Endodermal cell (in vitro differentiated cells): ENCODE measurements around the gene PARP12. TPM values are rescaled to one million over a fixed set of nuclear protein-coding genes. Genes with fewer than 3 reads are reported as not detected.
A peak's percentile ranks its signal among the peaks of the same experiment; 100 is the strongest.

ENCODE experiments used
- DNase-seq: peaks from one replicate; pipeline ENCODE4 v3.0.0-alpha.2; 2017
- H3K27ac ChIP-seq: 2 replicates; pipeline ENCODE4 v1.5.1; 2013; ENCODE audit warnings: mild to moderate bottlenecking, low read depth, low read length, moderate library complexity
- H3K27me3 ChIP-seq: 2 replicates; pipeline ENCODE4 v1.6.1; 2013; ENCODE audit warnings: mild to moderate bottlenecking, low read length, moderate library complexity; ENCODE audit not compliant: insufficient read depth, control insufficient read depth, poor library complexity, severe bottlenecking
- H3K36me3 ChIP-seq: 2 replicates; pipeline ENCODE4 v1.7.0; 2013; ENCODE audit warnings: mild to moderate bottlenecking, low read length, moderate library complexity; ENCODE audit not compliant: control insufficient read depth, insufficient read depth
- H3K4me1 ChIP-seq: one replicate; pipeline ENCODE4 v1.7.0; 2013; ENCODE audit warnings: low read length; ENCODE audit not compliant: control insufficient read depth, insufficient read depth
- H3K4me3 ChIP-seq: 2 replicates; pipeline ENCODE4 v1.5.1; 2013; ENCODE audit warnings: mild to moderate bottlenecking, low read length, moderate library complexity
- H3K9ac ChIP-seq: 2 replicates; pipeline ENCODE4 v1.6.1; 2013; ENCODE audit warnings: mild to moderate bottlenecking, low read length, moderate library complexity; ENCODE audit not compliant: poor library complexity, severe bottlenecking; ENCODE audit errors: extremely low read depth
- H3K9me3 ChIP-seq: 2 replicates; pipeline ENCODE4 v1.6.1; 2013; ENCODE audit warnings: mild to moderate bottlenecking, low read length, moderate library complexity; ENCODE audit not compliant: control insufficient read depth
- H3K27ac Mint-ChIP-seq: 2 replicates; pipeline ENCODE4 v1.8.0; 2020; ENCODE audit warnings: mixed read lengths
- H3K27me3 Mint-ChIP-seq: 2 replicates; pipeline ENCODE4 v1.8.0; 2021; ENCODE audit warnings: mild to moderate bottlenecking, mixed read lengths; ENCODE audit not compliant: insufficient read depth
- H3K36me3 Mint-ChIP-seq: 2 replicates; pipeline ENCODE4 v1.8.0; 2020; ENCODE audit warnings: low read depth, mixed read lengths
- H3K4me1 Mint-ChIP-seq: 2 replicates; pipeline ENCODE4 v1.8.0; 2020; ENCODE audit warnings: mixed read lengths
- H3K4me3 Mint-ChIP-seq: 2 replicates; pipeline ENCODE4 v1.8.0; 2020; ENCODE audit warnings: mild to moderate bottlenecking, moderate library complexity, mixed read lengths
- H3K9me3 Mint-ChIP-seq: 2 replicates; pipeline ENCODE4 v1.8.0; 2020; ENCODE audit warnings: mild to moderate bottlenecking, mixed read lengths
- CTCF ChIP-seq: fragments of 200-600 bp; sonication (generic); conservative IDR thresholded peaks from 2 replicates; pipeline ENCODE4 v1.5.0; 2021; ENCODE audit warnings: antibody characterized with exemption, mild to moderate bottlenecking
- WGBS, 2 experiments: methylation state at CpG; one replicate each; pipeline versions ENCODE4 v1.1.5 to v1.1.7; 2013; ENCODE audit warnings: missing lambda C conversion rate in 2 of 2, mixed read lengths in 1 of 2; ENCODE audit not compliant: insufficient coverage in 1 of 2, insufficient read length in 1 of 2; 5-methylcytosine and 5-hydroxymethylcytosine counted together
- total RNA-seq, 2 donors: library from RNA; stranded (reverse); fragmentation: NEBNext Ultra II Directional in 1 of 2; extraction: Animal tissue kit (Norgen Biotek cat#: 25700) in 1 of 2; gene quantifications; 2 replicates in 1 of 2; 3 replicates in 1 of 2; pipeline ENCODE4 v1.2.1, GENCODE V29; 2021

Gene PARP12
- total RNA-seq, 2 donors from 2014 or later, result 9.4 to 10.4 TPM

- H3K9me3 ChIP-seq, result no peaks in the 10 kb centered on the region
- 83 to 95% methylated on average over 1 to 6 of the region's 6 CpGs for WGBS, 2 experiments
- H3K36me3 ChIP-seq, result no peaks in the 10 kb centered on the region
- Mint-ChIP-seq H3K4me3 (no peak overlapping the region), H3K27me3 (peaks cover 4% of the 10 kb centered on the region), H3K9me3 (no peaks in the 10 kb centered on the region), H3K27ac (no peak overlapping the region), H3K36me3 (no peaks in the 10 kb centered on the region), H3K4me1 (peaks cover 8% of the 10 kb centered on the region)
- H3K9ac ChIP-seq, result no peak overlapping the region
- H3K4me1 ChIP-seq, result no peaks in the 10 kb centered on the region
- no peak for DNase-seq
- TF ChIP-seq CTCF, result no peak
- H3K27me3 ChIP-seq, result no peaks in the 10 kb centered on the region
- H3K4me3 ChIP-seq, result no peak overlapping the region
- no peak overlapping the region for H3K27ac ChIP-seq
Measured at GRCh38 chr7:140004672-140005071, 58.1 kb downstream of the PARP12 start.

- peak; percentile 87 for DNase-seq
- H3K27ac ChIP-seq, result no peak overlapping the region
- H3K27ac Mint-ChIP-seq, result no peak overlapping the region
- TF ChIP-seq CTCF, result peak; percentile 87
- H3K4me1 ChIP-seq, result no peaks in the 10 kb centered on the region
- 46 to 55% methylated on average over 4 to 9 of the region's 9 CpGs for WGBS, 2 experiments
- H3K27me3 ChIP-seq, result no peaks in the 10 kb centered on the region
- H3K9me3 Mint-ChIP-seq, result no peaks in the 10 kb centered on the region
- H3K27me3 Mint-ChIP-seq, result peaks cover 4% of the 10 kb centered on the region
- H3K36me3 ChIP-seq, result no peaks in the 10 kb centered on the region
- H3K36me3 Mint-ChIP-seq, result no peaks in the 10 kb centered on the region
- peaks cover 8% of the 10 kb centered on the region for H3K4me1 Mint-ChIP-seq
- no peak overlapping the region for H3K9ac ChIP-seq
- H3K4me3 Mint-ChIP-seq, result no peak overlapping the region
- H3K4me3 ChIP-seq, result no peak overlapping the region
- H3K9me3 ChIP-seq, result no peaks in the 10 kb centered on the region
Measured at GRCh38 chr7:140003913-140004382, 58.8 kb downstream of the PARP12 start.

GRCh38 chr7:140000666-140001268, 62.0 kb downstream of the PARP12 start:
- H3K9me3 Mint-ChIP-seq, result no peaks in the 10 kb centered on the region
- 91 to 100% methylated on average over 2 to 6 of the region's 6 CpGs for WGBS, 2 experiments
- TF ChIP-seq CTCF, result no peak
- H3K27me3 Mint-ChIP-seq, result no peaks in the 10 kb centered on the region
- no peak overlapping the region for H3K27ac ChIP-seq
- H3K27ac Mint-ChIP-seq, result no peak overlapping the region
- DNase-seq, result no peak
- H3K4me1 ChIP-seq, result no peaks in the 10 kb centered on the region
- peaks cover 4% of the 10 kb centered on the region for H3K4me1 Mint-ChIP-seq
- H3K27me3 ChIP-seq, result no peaks in the 10 kb centered on the region
- H3K36me3 ChIP-seq, result no peaks in the 10 kb centered on the region
- H3K9me3 ChIP-seq, result no peaks in the 10 kb centered on the region
- H3K36me3 Mint-ChIP-seq, result no peaks in the 10 kb centered on the region
- H3K9ac ChIP-seq, result no peak overlapping the region
- H3K4me3 Mint-ChIP-seq, result no peak overlapping the region
- H3K4me3 ChIP-seq, result no peak overlapping the region
